ENCODE results near the gene DNAH14. TPM values are rescaled to one million over a fixed set of nuclear protein-coding genes. Genes with fewer than 3 reads are reported as not detected.

Gene DNAH14
- total and polyA plus RNA-seq, 9 of the 15 experiments (the other 6 are each of a cell fraction or from before 2014, with no cell fraction given): 58.4 to 142 (median 98.4) TPM

- no peak for TF ChIP-seq MEF2A (IDR thresholded peaks at IDR 0.05; ENCODE audit: control insufficient read depth, low read depth, low read length)
- TF ChIP-seq EGR1 (conservative IDR thresholded peaks at IDR 0.05): no peak
- no peak for TF ChIP-seq NR4A1 (CRISPR knock-in tag; IDR thresholded peaks at IDR 0.05)
- TF ChIP-seq NR4A1 (tag; IDR thresholded peaks at IDR 0.05): no peak
- no peak for TF ChIP-seq MXI1 (IDR thresholded peaks at IDR 0.05; ENCODE audit: low read depth, low read length)
- no peak for TF ChIP-seq RERE (CRISPR knock-in tag; IDR thresholded peaks at IDR 0.05; ENCODE audit: borderline replicate concordance)
- no peak for TF ChIP-seq RBM39 (optimal IDR thresholded peaks at IDR 0.05; ENCODE audit: low read depth, low read length)
- no peak for TF ChIP-seq NFE2L1 (tag; IDR thresholded peaks at IDR 0.05; ENCODE audit: borderline replicate concordance, low read depth)
- TF ChIP-seq ZNF717 (CRISPR knock-in tag; IDR thresholded peaks at IDR 0.05): no peak
- TF ChIP-seq ARID2 (IDR thresholded peaks at IDR 0.05): no peak
- TF ChIP-seq PTRF (tag; IDR thresholded peaks at IDR 0.05): no peak
- TF ChIP-seq POLR3A (IDR thresholded peaks at IDR 0.05; ENCODE audit: borderline replicate concordance, extremely low read depth, insufficient read depth, insufficient read length): no peak
- no peak for TF ChIP-seq ASH1L (IDR thresholded peaks at IDR 0.05; ENCODE audit: borderline replicate concordance, low read depth, partially characterized antibody)
- TF ChIP-seq ARHGAP35 (IDR thresholded peaks at IDR 0.05; ENCODE audit: partially characterized antibody): no peak
- FAIRE-seq (no peak), DNase-seq (ENCODE audit: extremely low read depth in 1 of 4, low spot score in 3 of 4) (no peak), ATAC-seq (no peak)
- Histone ChIP-seq H3K4me3 (no peak overlapping the region), H2AFZ (ENCODE audit: low read depth, low read length) (no peak overlapping the region), H3K27ac (ENCODE audit: extremely low read depth, low read depth, low read length) (no peak overlapping the region), H3K4me1 (replicated peaks in 1 of 2; ENCODE audit: control insufficient read depth in 2 of 2, insufficient read depth in 2 of 2, low read length in 2 of 2) (no peaks in the 10 kb centered on the region), H4K20me1 (replicated peaks; ENCODE audit: control insufficient read depth, insufficient read depth, low read length) (no peaks in the 10 kb centered on the region), H3K4me2 (ENCODE audit: insufficient read depth, low read length) (no peak overlapping the region), H3K9me3 (replicated peaks; ENCODE audit: control insufficient read depth, insufficient read depth, low read depth, low read length) (no peaks in the 10 kb centered on the region), H3K27me3 (ENCODE audit: control insufficient read depth in 2 of 2, insufficient read depth in 2 of 2, low read length in 2 of 2) (peaks cover 10 to 16% of the 10 kb centered on the region in 2 experiments), H3K9me1 (ENCODE audit: control insufficient read depth, insufficient read depth, low read length) (no peaks in the 10 kb centered on the region), H3K9ac (ENCODE audit: insufficient read depth in 1 of 2, low read depth in 2 of 2, low read length in 2 of 2) (no peak overlapping the region), H3K79me2 (ENCODE audit: control insufficient read depth, insufficient read depth, low read length) (no peaks in the 10 kb centered on the region), H3K36me3 (ENCODE audit: control insufficient read depth, insufficient read depth, low read length) (no peaks in the 10 kb centered on the region)
- in situ Hi-C loops (cut with MboI) (no loop called here), intact Hi-C loops (cut with micrococcal nuclease) (loop anchor here (10.0 kb wide), 2 partner anchors 587 to 1217 kb away; partner anchors contain the start of gene NVL)
- ChIA-PET POLR2A (no interaction called here), CTCF (ENCODE audit: low intra/inter-chr PET ratio) (interaction anchor here (2.1 kb wide), 1 partner anchor 408 kb away, joined by 10 read pairs; no protein-coding TSS in a partner anchor)
- WGBS (ENCODE audit: insufficient coverage, low coverage, missing lambda C conversion rate): 14% methylated on average over 3 of the region's 3 CpGs
- no TSS peak for BruUV-seq (replicated peaks)
Observed at GRCh38 chr1:224921354-224921753, 8.1 kb upstream of the DNAH14 start.

Data from K562 (cell line).